GM20000 (cell line): Measurements from ENCODE around the gene TXNRD2.

Source experiments
- DNase-seq: peaks from one replicate; pipeline ENCODE4 v3.0.0; 2012; ENCODE audit warnings: low spot score
- CTCF ChIP-seq: IDR thresholded peaks from 2 replicates; pipeline ENCODE4 v1.5.1; 2012; ENCODE audit warnings: mild to moderate bottlenecking, control low read depth; ENCODE audit errors: extremely low read depth, missing control alignments

The TXNRD2 gene

GRCh38 chr22:19916941-19917340, 24.7 kb downstream of the TXNRD2 start:
- no peak for TF ChIP-seq CTCF
- DNase-seq, result no peak

- TF ChIP-seq CTCF, result no peak
- no peak for DNase-seq
Measured at GRCh38 chr22:19916006-19916405, 25.6 kb downstream of the TXNRD2 start.

GRCh38 chr22:19915287-19915954, 26.2 kb downstream of the TXNRD2 start:
- TF ChIP-seq CTCF, result no peak

GRCh38 chr22:19914201-19914943, 27.2 kb downstream of the TXNRD2 start:
- DNase-seq, result no peak
- no peak for TF ChIP-seq CTCF

More at GRCh38 chr22:19915287-19915954, 26.2 kb downstream of the TXNRD2 start:
- DNase-seq, result no peak

GRCh38 chr22:19913337-19913936, 28.2 kb downstream of the TXNRD2 start:
- DNase-seq, result no peak
- no peak for TF ChIP-seq CTCF

- no peak for TF ChIP-seq CTCF
- DNase-seq, result no peak
Measured at GRCh38 chr22:19912271-19912999, 29.2 kb downstream of the TXNRD2 start.
